HepG2 (cell line): ENCODE data around the gene TUBB4B. TPM values are rescaled to one million over a fixed set of nuclear protein-coding genes. Genes with fewer than 3 reads are reported as not detected.

ENCODE experiments used
- ATAC-seq: fragments of 200-7000 bp; cut with Tn5 transposase; 3 replicates; pipeline ENCODE4 v1.9.1; 2020; ENCODE audit warnings: mild to moderate bottlenecking, moderate library complexity
- BruUV-seq: library from RNA; stranded (reverse); fragments of 400-500 nt; replicated peaks from 2 replicates; lab custom pipeline; 2021; lab: Mats Ljungman, UMichigan
- CTCF ChIA-PET: fragments of 300-600 bp; formaldehyde crosslinking; extraction: SDS; loops from one replicate; lab custom pipeline; 2021; ENCODE audit warnings: low total read pairs, inconsistent platforms, low intra/inter-chr PET ratio; lab: Yijun Ruan, JAX
- POLR2A ChIA-PET: fragments of 350-600 bp; sonication (Branson Sonifier 250); formaldehyde crosslinking; loops from one replicate; lab custom pipeline; 2020; ENCODE audit warnings: antibody characterized with exemption, inconsistent platforms; lab: Yijun Ruan, JAX
- DNase-seq: peaks from one replicate; pipeline ENCODE4 v3.0.0-alpha.2; 2015; ENCODE audit warnings: low spot score
- FAIRE-seq: peaks from 3 replicates; lab custom pipeline; 2011; peaks lifted over from hg19 to GRCh38; lab: Jason Lieb, UNC
- H2AFZ ChIP-seq: one replicate; pipeline ENCODE4 v1.6.1; 2011; ENCODE audit warnings: low read length, inconsistent platforms
- H3K27ac ChIP-seq: fragments of 300-600 bp; 3 replicates; pipeline ENCODE4 v1.8.0; 2011; ENCODE audit warnings: mixed run types, mild to moderate bottlenecking, mixed read lengths, low read length, inconsistent platforms; ENCODE audit not compliant: insufficient read depth; ENCODE audit errors: extremely low read length
- H3K27me3 ChIP-seq, 2 experiments: fragments of 200-600 bp in 1 of 2; 2 replicates in 1 of 2; 3 replicates in 1 of 2; pipeline versions ENCODE4 v1.6.0 to v1.8.0; 2011; ENCODE audit warnings: low read length in 2 of 2, mild to moderate bottlenecking in 2 of 2, moderate library complexity in 2 of 2, inconsistent platforms in 1 of 2; ENCODE audit not compliant: insufficient read depth in 2 of 2, control insufficient read depth in 1 of 2
- H3K36me3 ChIP-seq, 2 experiments: fragments of 200-600 bp in 1 of 2; replicated peaks in 1 of 2; 2 replicates in 1 of 2; 3 replicates in 1 of 2; pipeline versions ENCODE4 v1.5.1 to v1.8.0; 2011; ENCODE audit warnings: low read length in 2 of 2, inconsistent platforms in 1 of 2; ENCODE audit not compliant: insufficient read depth in 2 of 2, control insufficient read depth in 1 of 2
- H3K4me1 ChIP-seq: 2 replicates; pipeline ENCODE4 v1.5.1; 2012; ENCODE audit warnings: low read length, inconsistent platforms; ENCODE audit not compliant: insufficient read depth
- H3K4me2 ChIP-seq: 2 replicates; pipeline ENCODE4 v1.6.0; 2011; ENCODE audit warnings: low read depth, low read length, inconsistent platforms
- H3K4me3 ChIP-seq, 3 experiments: fragments of 200-600 bp in 1 of 3; sonication (generic), shearing (Covaris generic) in 1 of 3; replicated peaks in 1 of 3; 2 replicates each; pipeline ENCODE4 v1.5.1; 2011 to 2016; ENCODE audit warnings: low read length in 3 of 3, inconsistent platforms in 2 of 3, low read depth in 2 of 3, mild to moderate bottlenecking in 2 of 3, control low read depth in 1 of 3, mixed read lengths in 1 of 3; ENCODE audit not compliant: insufficient read depth in 1 of 3
- H3K79me2 ChIP-seq: one replicate; pipeline ENCODE4 v1.6.1; 2011; ENCODE audit warnings: low read length, inconsistent platforms; ENCODE audit not compliant: insufficient read depth
- H3K9ac ChIP-seq: 2 replicates; pipeline ENCODE4 v1.6.0; 2011; ENCODE audit warnings: mild to moderate bottlenecking, low read depth, low read length, inconsistent platforms; ENCODE audit not compliant: insufficient read depth
- H3K9me3 ChIP-seq: 2 replicates; pipeline ENCODE4 v1.5.1; 2012; ENCODE audit warnings: mild to moderate bottlenecking, low read length
- H4K20me1 ChIP-seq: 2 replicates; pipeline ENCODE4 v1.6.0; 2011; ENCODE audit warnings: inconsistent platforms, mild to moderate bottlenecking, low read length, moderate library complexity; ENCODE audit not compliant: insufficient read depth
- ARID5B ChIP-seq: IDR thresholded peaks from 2 replicates; pipeline ENCODE4 v1.4.0; 2020; ENCODE audit warnings: mild to moderate bottlenecking, missing genetic modification reagents
- DRAP1 ChIP-seq: IDR thresholded peaks from 2 replicates; pipeline ENCODE4 v1.6.1; 2016; ENCODE audit warnings: missing genetic modification reagents, missing compliant biosample characterization
- ERF ChIP-seq: IDR thresholded peaks from 2 replicates; pipeline ENCODE4 v1.6.1; 2018; ENCODE audit warnings: missing biosample characterization, missing genetic modification reagents
- HES4 ChIP-seq: sonication (generic); formaldehyde crosslinking; IDR thresholded peaks from 2 replicates; pipeline ENCODE4 v1.9.0; 2021; ENCODE audit warnings: mild to moderate bottlenecking, missing genetic modification reagents, borderline replicate concordance
- MBNL3 ChIP-seq: fragments of 250-450 bp; sonication (Bioruptor Pico); conservative IDR thresholded peaks from 2 replicates; pipeline ENCODE4 v1.8.0; 2022; ENCODE audit warnings: mild to moderate bottlenecking, inconsistent platforms
- NFRKB ChIP-seq: fragments of 450-650 bp; IDR thresholded peaks from 2 replicates; pipeline ENCODE4 v1.6.1; 2017
- POLR2AphosphoS5 ChIP-seq: IDR thresholded peaks from 2 replicates; pipeline ENCODE4 v1.6.1; 2012; ENCODE audit warnings: low read depth, low read length
- TAF1 ChIP-seq: sonication (generic); formaldehyde crosslinking; IDR thresholded peaks from 2 replicates; pipeline ENCODE4 v1.4.0; 2020; ENCODE audit warnings: missing genetic modification reagents
- ZC3H4 ChIP-seq: sonication (generic); formaldehyde crosslinking; IDR thresholded peaks from 2 replicates; pipeline ENCODE4 v1.4.0; 2020; ENCODE audit warnings: missing genetic modification reagents, borderline replicate concordance
- ZFP41 ChIP-seq: sonication (generic); formaldehyde crosslinking; IDR thresholded peaks from 2 replicates; pipeline ENCODE4 v1.4.0; 2020; ENCODE audit warnings: mild to moderate bottlenecking, missing genetic modification reagents, borderline replicate concordance
- ZMAT5 ChIP-seq: sonication (generic); formaldehyde crosslinking; IDR thresholded peaks from 2 replicates; pipeline ENCODE4 v1.5.0; 2020; ENCODE audit warnings: mild to moderate bottlenecking, low read depth, missing genetic modification reagents, borderline replicate concordance
- ZNF687 ChIP-seq: sonication (generic); formaldehyde crosslinking; IDR thresholded peaks from 2 replicates; pipeline ENCODE4 v1.5.1; 2020; ENCODE audit warnings: mild to moderate bottlenecking, missing genetic modification reagents, moderate library complexity
- ZNF740 ChIP-seq: sonication (generic); formaldehyde crosslinking; IDR thresholded peaks from 2 replicates; pipeline ENCODE4 v1.4.0; 2020; ENCODE audit warnings: missing genetic modification reagents
- WGBS: methylation state at CpG from one replicate; pipeline ENCODE4 v1.1.6; 2017; ENCODE audit warnings: low lambda C conversion rate; 5-methylcytosine and 5-hydroxymethylcytosine counted together
- in situ Hi-C: cut with HindIII; loops from 2 replicates; pipeline ENCODE4 v1.10.0; 2017; ENCODE audit warnings: low pct_unique_long_range_greater_than_20kb; ENCODE audit not compliant: extremely low pct_ligation_motif_present
- intact Hi-C: fragments of 100-400 bp; cut with micrococcal nuclease; formaldehyde crosslinking; loops from one replicate; pipeline ENCODE4 v1.10.0; 2022; ENCODE audit not compliant: unreplicated experiment
- polyA plus RNA-seq, 8 experiments: library from polyadenylated mRNA; depleted of rRNA in 3 of 8; stranded (reverse) in 7 of 8; unstranded in 1 of 8; fragments of >200 nt; fragmentation: Illumina TruSeq in 4 of 8; extraction: Trizol in 4 of 8; gene quantifications; 2 replicates each; pipeline versions ENCODE4 v1.2.1 to v1.2.3, GENCODE V29; 2011 to 2016; ENCODE audit warnings: low read depth in 4 of 8, missing spikeins in 1 of 8, mixed read lengths in 1 of 8; ENCODE audit not compliant: insufficient read depth in 1 of 8
- total RNA-seq, 5 experiments: library from RNA; depleted of rRNA; stranded (reverse); fragments of >200 nt; fragmentation: Illumina TruSeq; extraction: Trizol; gene quantifications; 2 replicates each; pipeline ENCODE4 v1.2.3, GENCODE V29; 2016; ENCODE audit warnings: low read depth in 1 of 5

Gene TUBB4B
- total and polyA plus RNA-seq, 2 of the 13 experiments (the other 11 are each of a cell fraction or from before 2014, with no cell fraction given), result 182 to 412 TPM

GRCh38 chr9:137237759-137238726 lies 3.0 kb upstream of the TUBB4B start:
- H3K9me3 ChIP-seq, result no peaks in the 10 kb centered on the region
- peak overlapping the region; percentile 85 for H3K4me2 ChIP-seq
- intact Hi-C loops, result loop anchor here (2.0 kb wide), 1 partner anchor 15 kb away; the partner anchor contains the start of gene RNF208
- no peak for ATAC-seq
- DNase-seq, result no peak
- peak; percentile 26 for FAIRE-seq
- no peak overlapping the region for H2AFZ ChIP-seq
- H3K36me3 ChIP-seq, result peaks cover 3 to 13% of the 10 kb centered on the region in 2 experiments; a peak in 3 of 5 replicates
- peaks cover 15% of the 10 kb centered on the region for H4K20me1 ChIP-seq
- H3K4me1 ChIP-seq, result peaks cover 59% of the 10 kb centered on the region
- POLR2A ChIA-PET, result interaction anchor here (0.8 to 7.4 kb wide), 5 partner anchors 8 to 87 kb away, joined by 3 to 78 read pairs (median 5); partner anchors contain the start of genes TOR4A and TPRN
- in situ Hi-C loops, result no loop called here
- H3K27ac ChIP-seq, result peak overlapping the region; percentile 39
- BruUV-seq, result no TSS peak
- peak overlapping the region; percentile 41; the same call in 1 of the 2 replicates for H3K9ac ChIP-seq
- 96% methylated on average over 3 of the region's 13 CpGs for WGBS
- H3K27me3 ChIP-seq, result no peaks in the 10 kb centered on the region
- peaks cover 31% of the 10 kb centered on the region for H3K79me2 ChIP-seq
- peak overlapping the region in 1 of 3 experiments; percentile 37; a peak in 1 of 6 replicates for H3K4me3 ChIP-seq
- CTCF ChIA-PET, result no interaction called here
- TF ChIP-seq DRAP1 (CRISPR knock-in tag) (no peak), ZFP41 (CRISPR knock-in tag) (no peak), NFRKB (no peak), POLR2AphosphoS5 (no peak; the same call in 1 of the 2 replicates), ARID5B (CRISPR knock-in tag) (no peak), ZMAT5 (CRISPR knock-in tag) (no peak), ZNF740 (CRISPR knock-in tag) (no peak), ZNF687 (CRISPR knock-in tag) (peak; percentile 44; the same call in 1 of the 2 replicates), HES4 (CRISPR knock-in tag) (no peak), ZC3H4 (no peak), TAF1 (CRISPR knock-in tag) (0 out of 2 replicates have a peak, but pooled peaks have one; percentile 15), MBNL3 (CRISPR knock-in tag) (no peak), ERF (CRISPR knock-in tag) (0 out of 2 replicates have a peak, but pooled peaks have one; percentile 23)
